Measurements from ENCODE around the gene PAM16. TPM values are rescaled to one million over a fixed set of nuclear protein-coding genes. Genes with fewer than 3 reads are reported as not detected.
"Not testable (repeated sequence)": the region's sequence is repeated elsewhere in the genome, so short reads cannot be mapped to it uniquely, and the experiment has no call there.

The PAM16 gene
- total RNA-seq, 2 donors from 2014 or later: 25.3 to 28.8 TPM

- no peak for DNase-seq (ENCODE audit: low spot score)
- intact Hi-C loops (cut with DNase I): no loop called here
Measured at GRCh38 chr16:4341250-4341649, 9.9 kb downstream of the PAM16 start.

GRCh38 chr16:4340443-4340842 lies 10.7 kb downstream of the PAM16 start:
- no peak for DNase-seq (ENCODE audit: low spot score)
- intact Hi-C loops (cut with DNase I): no loop called here

GRCh38 chr16:4339909-4340308 lies 11.2 kb downstream of the PAM16 start:
- intact Hi-C loops (cut with DNase I): no loop called here
- no peak for DNase-seq (ENCODE audit: low spot score)

- DNase-seq (ENCODE audit: low spot score): no peak
- intact Hi-C loops (cut with DNase I): no loop called here
Measured at GRCh38 chr16:4339455-4339854, 11.7 kb downstream of the PAM16 start.

GRCh38 chr16:4338712-4339299 lies 12.3 kb downstream of the PAM16 start:
- DNase-seq (ENCODE audit: low spot score): peak; percentile 69
- intact Hi-C loops (cut with DNase I): no loop called here

GRCh38 chr16:4338125-4338582 lies 13.0 kb downstream of the PAM16 start:
- DNase-seq (ENCODE audit: low spot score): peak; percentile 74
- intact Hi-C loops (cut with DNase I): no loop called here

GRCh38 chr16:4337540-4338088 lies 13.5 kb downstream of the PAM16 start:
- intact Hi-C loops (cut with DNase I): no loop called here
- DNase-seq (ENCODE audit: low spot score): peak; percentile 69

GRCh38 chr16:4336701-4337539 lies 14.2 kb downstream of the PAM16 start:
- intact Hi-C loops (cut with DNase I): no loop called here
- no peak for DNase-seq (ENCODE audit: low spot score)

- intact Hi-C loops (cut with DNase I): loop anchor here in 1 of 2 donors (2.0 kb wide), 1 partner anchor 70 kb away; no protein-coding TSS in a partner anchor
- DNase-seq (ENCODE audit: low spot score): no peak
Measured at GRCh38 chr16:4334724-4335495, 16.2 kb downstream of the PAM16 start.

GRCh38 chr16:4333714-4334113 lies 17.4 kb downstream of the PAM16 start:
- intact Hi-C loops (cut with DNase I): loop anchor here in 1 of 2 donors (2.0 kb wide), 1 partner anchor 71 kb away; no protein-coding TSS in a partner anchor
- DNase-seq (ENCODE audit: low spot score): not testable (repeated sequence)

- intact Hi-C loops (cut with DNase I): no loop called here
- no peak for DNase-seq (ENCODE audit: low spot score)
Measured at GRCh38 chr16:4333308-4333638, 17.8 kb downstream of the PAM16 start.

GRCh38 chr16:4332623-4333307 lies 18.4 kb downstream of the PAM16 start:
- intact Hi-C loops (cut with DNase I): no loop called here
- no peak for DNase-seq (ENCODE audit: low spot score)

- peak; percentile 76 for DNase-seq (ENCODE audit: low spot score)
- intact Hi-C loops (cut with DNase I): no loop called here
Measured at GRCh38 chr16:4332083-4332482, 19.0 kb downstream of the PAM16 start.

- peak; percentile 95 for DNase-seq (ENCODE audit: low spot score)
- intact Hi-C loops (cut with DNase I): no loop called here
Measured at GRCh38 chr16:4330277-4330874, 20.7 kb downstream of the PAM16 start.

- DNase-seq (ENCODE audit: low spot score): peak; percentile 76
- intact Hi-C loops (cut with DNase I): loop anchor here (2.0 to 5.0 kb wide), 4 partner anchors 37 to 137 kb away; no protein-coding TSS in a partner anchor
Measured at GRCh38 chr16:4328782-4329775, 22.0 kb downstream of the PAM16 start.

- DNase-seq (ENCODE audit: low spot score): peak; percentile 92
- intact Hi-C loops (cut with DNase I): loop anchor here (2.0 to 5.0 kb wide), 4 partner anchors 36 to 136 kb away; no protein-coding TSS in a partner anchor
Measured at GRCh38 chr16:4328046-4328781, 22.9 kb downstream of the PAM16 start.

Data from posterior vena cava (tissue), 2 donors.